AG09319 (cell line): ENCODE measurements around the gene ELMO2.

Experiments used
- DNase-seq: peaks from one replicate; pipeline ENCODE4 v3.0.0-alpha.2; 2010; ENCODE audit warnings: low read depth; ENCODE audit errors: extremely low read depth
- TF ChIP-seq, protein P1 (sequence below): IDR thresholded peaks from 2 replicates; pipeline ENCODE4 v1.5.1; 2011; ENCODE audit warnings: low read depth, mild to moderate bottlenecking, inconsistent platforms, low read length, moderate library complexity

Gene ELMO2

GRCh38 chr20:46377518-46377917 lies 28.9 kb downstream of the ELMO2 start:
- TF ChIP-seq, protein P1, sequence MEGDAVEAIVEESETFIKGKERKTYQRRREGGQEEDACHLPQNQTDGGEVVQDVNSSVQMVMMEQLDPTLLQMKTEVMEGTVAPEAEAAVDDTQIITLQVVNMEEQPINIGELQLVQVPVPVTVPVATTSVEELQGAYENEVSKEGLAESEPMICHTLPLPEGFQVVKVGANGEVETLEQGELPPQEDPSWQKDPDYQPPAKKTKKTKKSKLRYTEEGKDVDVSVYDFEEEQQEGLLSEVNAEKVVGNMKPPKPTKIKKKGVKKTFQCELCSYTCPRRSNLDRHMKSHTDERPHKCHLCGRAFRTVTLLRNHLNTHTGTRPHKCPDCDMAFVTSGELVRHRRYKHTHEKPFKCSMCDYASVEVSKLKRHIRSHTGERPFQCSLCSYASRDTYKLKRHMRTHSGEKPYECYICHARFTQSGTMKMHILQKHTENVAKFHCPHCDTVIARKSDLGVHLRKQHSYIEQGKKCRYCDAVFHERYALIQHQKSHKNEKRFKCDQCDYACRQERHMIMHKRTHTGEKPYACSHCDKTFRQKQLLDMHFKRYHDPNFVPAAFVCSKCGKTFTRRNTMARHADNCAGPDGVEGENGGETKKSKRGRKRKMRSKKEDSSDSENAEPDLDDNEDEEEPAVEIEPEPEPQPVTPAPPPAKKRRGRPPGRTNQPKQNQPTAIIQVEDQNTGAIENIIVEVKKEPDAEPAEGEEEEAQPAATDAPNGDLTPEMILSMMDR = no peak
- DNase-seq = no peak

DNA sequence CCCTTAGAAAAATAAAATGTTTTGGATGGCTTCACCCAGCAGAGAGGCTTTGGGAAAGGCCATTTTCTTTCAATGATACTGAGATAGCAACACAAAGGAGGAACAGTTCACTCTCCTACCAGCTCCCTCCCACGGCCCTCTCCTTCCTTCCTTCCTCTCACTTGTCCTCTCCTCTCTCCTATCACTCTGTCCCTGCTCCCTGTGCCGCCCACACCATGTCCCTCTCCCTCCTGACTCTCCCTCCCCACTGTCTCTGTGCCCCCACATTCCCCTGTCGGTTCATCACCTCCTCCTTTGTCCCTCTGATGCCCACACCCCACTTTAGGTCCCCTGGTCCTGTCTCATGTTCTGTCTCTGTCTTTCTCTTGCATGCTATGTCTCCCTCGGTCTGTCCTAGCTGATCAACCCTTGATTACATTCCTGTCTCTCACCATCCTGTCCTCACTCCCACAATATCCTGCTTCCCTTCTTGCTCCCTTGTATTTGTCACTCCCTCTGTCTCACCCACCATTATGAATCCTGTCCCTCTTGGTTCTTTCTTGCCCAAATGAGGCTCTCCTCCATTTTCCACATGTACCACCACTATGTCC lies 30.1 kb downstream of the ELMO2 start:
- DNase-seq = no peak
- TF ChIP-seq, protein P1 = no peak

DNA sequence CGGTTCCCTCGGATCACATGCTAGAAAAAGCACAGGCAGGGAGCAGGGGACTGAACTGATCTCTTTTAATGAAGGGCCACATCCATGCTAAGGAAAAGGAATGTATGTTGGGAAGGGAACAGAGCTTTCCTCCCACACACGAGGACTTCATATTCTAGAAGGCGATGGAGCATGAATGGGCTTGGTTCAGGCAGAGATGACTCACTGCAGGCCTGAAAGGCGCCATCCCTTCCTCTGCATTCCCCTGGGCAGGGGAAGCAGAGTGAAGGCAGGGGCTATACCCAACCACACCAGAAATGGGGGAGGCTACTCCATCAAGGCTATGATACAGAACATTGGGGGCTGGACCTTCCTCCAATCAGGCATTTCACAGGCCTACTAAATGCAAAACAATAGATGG lies 30.6 kb downstream of the ELMO2 start:
- TF ChIP-seq, protein P1 = no peak
- DNase-seq = no peak

- no peak for DNase-seq
- TF ChIP-seq, protein P1 = no peak
Measured at GRCh38 chr20:46374383-46374782, 32.0 kb downstream of the ELMO2 start.

DNA sequence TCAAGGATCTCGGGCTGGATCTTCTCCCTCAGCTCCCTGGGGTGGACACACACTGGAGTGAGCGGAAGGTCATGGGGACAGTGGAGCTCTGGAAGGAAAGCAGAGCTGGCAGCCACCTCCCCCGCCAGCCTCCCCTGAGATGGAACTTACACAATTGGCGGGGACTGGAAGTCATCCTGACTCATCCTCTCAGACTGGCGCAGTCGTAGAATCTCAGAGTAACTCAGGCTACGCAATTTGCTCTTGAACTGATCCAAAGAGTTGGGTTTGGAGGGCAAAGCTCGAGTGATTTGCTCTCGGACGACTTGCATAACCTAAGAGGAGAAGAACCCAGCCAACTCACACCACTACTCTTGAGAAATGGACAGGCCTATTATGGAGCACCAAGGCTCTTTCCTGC lies 34.8 kb downstream of the ELMO2 start:
- TF ChIP-seq, protein P1 = no peak
- no peak for DNase-seq

GRCh38 chr20:46368902-46369268 lies 37.5 kb downstream of the ELMO2 start:
- TF ChIP-seq, protein P1 = no peak
- DNase-seq = no peak

- DNase-seq = no peak
- TF ChIP-seq, protein P1 = no peak
Measured at GRCh38 chr20:46367967-46368901, 38.2 kb downstream of the ELMO2 start.
